NCI-H1694 (cell line): ENCODE results near the gene GRIP1.

Experiments used
- DNase-seq: peaks from one replicate; lab custom pipeline; 2025; lab: John Stamatoyannopoulos, UW

The GRIP1 gene

DNA sequence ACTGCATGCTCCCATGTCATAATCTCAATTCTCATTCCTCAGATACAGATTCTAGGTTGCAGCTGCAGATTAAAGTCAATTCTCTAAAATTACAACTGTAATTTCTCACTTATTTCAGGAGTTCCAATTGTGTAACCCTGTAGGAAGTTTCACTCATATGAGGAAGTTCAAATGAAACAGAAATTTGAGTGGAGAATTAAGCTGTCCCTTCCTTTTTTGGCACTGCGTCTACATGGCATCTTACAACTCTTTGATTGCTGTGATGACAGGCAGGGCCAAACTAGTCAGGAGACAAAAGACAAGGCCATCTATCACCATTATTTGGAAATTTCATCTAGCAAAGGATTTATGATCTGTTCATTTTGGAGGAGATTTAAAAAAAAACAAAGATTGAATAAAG, 13.3 kb upstream of the GRIP1 start:
- no peak for DNase-seq

DNA sequence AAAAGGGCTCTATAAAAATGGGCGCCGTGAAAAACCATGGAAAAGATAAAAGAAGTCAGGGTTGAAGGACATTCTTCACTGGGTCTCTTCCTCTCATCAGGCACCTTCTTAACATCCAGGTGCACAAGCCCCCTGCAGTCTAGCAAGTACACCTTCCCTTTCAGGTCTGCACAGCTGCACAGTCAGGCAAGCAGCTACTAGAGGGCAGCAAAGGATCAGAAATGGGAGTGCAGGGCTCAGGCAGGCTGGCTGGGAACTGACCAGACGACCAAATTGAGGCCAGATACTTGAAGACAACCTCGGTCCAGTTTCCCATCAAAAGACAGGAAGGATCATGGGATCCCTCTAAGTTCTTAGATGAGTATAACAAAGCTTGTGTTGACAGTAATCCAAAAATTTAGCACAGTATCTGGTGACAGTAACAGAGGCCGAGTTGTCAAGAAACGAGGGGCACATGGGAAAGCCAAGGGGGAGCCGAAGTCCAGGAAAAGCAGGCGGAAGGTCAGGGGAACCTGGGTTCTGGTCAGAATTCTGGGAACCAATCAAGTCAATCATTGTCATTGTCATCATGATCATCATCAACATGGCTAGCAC, 10.1 kb upstream of the GRIP1 start:
- DNase-seq = no peak

DNA sequence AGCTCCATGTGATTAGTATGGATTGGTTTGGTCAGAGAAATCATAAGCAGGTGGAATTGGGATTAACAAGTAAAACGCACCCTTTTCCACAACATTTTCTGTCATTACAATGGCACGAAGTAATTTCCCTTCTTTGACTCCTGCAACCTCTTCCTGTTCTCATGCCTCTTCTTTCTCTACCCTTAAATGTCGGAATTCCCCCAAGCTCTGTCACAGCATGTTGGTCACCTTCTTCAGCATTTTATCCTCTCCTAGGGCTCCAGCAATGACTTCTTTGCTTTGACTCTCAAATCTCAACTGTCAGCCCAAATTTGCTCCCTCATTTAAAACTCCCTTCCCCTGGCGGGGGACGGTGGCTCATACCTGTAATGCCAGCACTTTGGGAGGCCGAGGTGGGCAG, 5.3 kb upstream of the GRIP1 start:
- DNase-seq = no peak

DNA sequence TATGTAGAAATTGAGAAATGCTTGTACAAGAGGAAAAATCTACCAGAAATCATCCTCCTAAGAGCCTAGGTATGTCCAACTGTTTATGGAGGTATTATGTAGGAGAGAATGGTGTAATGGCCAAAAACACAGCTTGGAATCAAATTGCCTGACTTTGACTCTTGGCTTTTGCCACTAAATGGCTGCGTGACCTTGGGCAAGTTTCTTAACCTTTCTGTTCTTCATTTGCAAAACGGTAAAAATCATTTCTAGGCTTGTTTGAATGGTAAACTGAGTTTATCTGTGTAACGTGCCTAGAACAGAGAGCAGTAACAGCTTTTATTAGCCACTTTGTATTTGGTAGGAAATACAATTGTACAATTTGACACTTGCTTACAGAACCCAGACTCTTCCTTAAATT, 4.9 kb upstream of the GRIP1 start:
- DNase-seq = no peak

DNA sequence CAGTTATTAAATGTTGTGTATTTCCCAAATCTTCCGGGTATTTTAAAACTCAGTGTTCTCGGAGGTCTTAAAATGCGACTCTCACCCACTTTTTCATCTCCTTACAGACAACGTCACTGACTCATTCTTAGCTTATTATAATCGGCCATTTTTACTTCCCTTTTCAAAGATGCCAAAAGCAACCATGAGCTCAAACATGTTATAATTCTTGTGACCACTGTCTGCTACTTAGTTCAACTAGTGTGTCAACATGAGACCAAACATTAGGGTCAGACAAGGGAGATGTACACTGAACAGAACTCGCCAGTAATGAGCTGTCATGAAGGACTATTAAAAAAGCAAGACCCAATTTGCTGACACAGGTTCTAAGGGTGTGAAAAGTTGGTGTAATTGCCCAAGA, 4.2 kb upstream of the GRIP1 start:
- no peak for DNase-seq

DNA sequence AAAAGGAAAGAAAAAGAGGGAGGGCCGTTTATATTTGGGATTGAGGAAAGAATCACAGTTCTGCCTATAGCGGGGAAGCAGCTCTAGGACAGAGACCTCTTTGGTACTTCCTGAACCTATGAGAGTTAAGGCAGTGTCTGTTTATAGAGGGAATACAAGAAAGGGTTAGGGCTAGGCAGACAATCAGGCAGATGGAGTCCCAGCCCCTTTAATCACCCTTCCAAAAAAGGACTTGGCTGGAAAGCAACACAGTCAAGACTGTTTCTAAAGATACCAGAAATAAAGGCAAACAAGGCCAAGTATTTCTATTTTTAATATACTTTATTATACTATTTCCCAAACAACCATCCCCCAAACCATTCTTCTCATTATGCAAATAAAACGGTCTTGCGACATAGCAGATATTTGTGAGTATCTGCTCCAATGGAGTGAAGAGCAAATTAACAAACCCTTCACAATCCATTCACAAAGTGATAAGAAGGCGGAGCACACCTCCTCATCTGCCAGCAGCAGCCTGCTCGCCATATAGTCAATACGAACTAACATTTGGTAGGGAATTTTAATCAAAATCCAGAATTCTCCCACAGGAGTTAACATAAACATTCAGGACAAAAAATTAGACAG, 697 bp upstream of the GRIP1 start:
- DNase-seq = no peak

DNA sequence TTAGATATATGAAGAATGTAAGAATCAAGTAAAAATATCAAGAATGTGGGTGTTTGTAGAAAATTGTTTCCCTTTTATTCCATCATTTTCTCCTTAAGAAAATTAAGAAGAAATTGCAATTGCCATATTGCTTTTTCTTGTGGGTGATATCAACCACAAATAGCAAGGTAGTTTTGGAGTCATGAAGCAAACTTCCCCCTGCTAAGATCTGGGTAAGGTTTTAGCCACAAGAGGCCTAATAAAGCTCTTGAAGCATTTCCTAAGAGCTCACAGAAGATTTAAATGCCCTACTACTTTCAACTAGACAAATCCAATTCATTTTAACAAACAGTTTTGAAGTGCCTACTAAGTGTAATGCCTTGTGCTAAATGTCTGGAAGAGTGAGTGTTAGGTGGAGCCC, 2.6 kb downstream of the GRIP1 start:
- no peak for DNase-seq

DNA sequence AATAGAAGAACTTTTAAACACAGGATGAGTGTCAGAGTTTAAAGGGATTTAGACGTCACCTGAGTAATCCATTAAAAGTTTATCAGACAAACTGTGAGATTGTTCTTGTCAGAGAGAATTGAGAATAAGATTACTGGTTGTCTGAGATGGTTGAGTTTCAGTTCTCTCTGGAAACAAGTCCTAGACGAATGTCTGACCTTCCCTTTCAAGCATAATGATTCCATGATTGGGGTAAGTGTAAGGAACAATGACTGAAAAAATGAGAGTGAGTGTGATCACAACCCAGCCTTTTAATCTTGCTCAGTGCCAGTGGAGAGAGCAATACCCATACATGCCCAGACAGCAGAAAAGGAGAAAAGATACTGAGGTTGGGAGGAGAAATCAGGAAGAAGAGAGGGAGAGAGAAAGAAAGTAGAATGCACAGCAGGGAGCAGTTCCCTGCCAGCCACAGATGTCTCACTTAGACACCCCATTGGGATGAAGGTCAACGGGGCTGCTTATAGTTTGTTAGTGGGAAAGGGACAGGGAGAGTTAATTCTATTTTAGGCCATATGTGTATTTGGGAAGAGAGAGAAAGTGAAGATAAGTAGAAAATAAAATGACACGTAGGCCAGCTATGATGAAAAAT, 4.3 kb downstream of the GRIP1 start:
- no peak for DNase-seq

DNA sequence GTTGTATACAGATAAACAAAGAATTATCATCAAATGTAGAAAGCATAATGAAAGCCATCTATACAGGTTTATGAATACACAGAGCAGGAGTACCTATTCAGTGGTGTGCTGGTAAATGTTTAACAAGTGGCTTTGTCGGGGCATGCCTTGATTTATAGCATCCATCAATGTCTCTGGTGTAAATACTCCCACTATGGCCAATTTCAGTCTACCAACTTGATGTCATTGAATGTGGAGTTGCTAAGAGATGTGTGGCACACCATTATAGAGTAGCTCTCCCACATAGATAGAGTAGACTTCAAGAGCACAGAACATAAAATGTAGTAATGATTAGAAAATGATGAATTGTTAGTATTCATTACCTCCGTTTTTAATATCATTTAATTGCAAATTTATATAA, 9.3 kb downstream of the GRIP1 start:
- DNase-seq = no peak

DNA sequence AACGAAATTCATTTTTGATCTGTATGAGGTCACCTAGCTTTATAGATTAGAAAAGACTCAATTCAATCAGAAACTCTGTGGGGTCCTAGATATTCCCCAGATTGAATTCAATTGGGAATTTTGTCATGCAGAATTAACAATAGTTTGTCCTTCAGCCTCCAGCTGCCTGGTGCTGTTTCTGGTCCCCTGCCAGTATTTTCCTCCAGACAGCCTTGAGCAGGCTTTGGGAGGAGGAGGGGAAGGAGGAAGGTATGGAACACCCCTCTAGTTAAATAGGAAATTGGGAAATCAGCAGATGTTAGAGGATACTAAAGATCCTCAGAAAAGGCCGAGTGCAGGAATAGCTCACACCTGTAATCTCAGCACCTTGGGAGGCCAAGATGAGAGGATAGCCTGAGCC, 10.6 kb downstream of the GRIP1 start:
- DNase-seq = no peak

DNA sequence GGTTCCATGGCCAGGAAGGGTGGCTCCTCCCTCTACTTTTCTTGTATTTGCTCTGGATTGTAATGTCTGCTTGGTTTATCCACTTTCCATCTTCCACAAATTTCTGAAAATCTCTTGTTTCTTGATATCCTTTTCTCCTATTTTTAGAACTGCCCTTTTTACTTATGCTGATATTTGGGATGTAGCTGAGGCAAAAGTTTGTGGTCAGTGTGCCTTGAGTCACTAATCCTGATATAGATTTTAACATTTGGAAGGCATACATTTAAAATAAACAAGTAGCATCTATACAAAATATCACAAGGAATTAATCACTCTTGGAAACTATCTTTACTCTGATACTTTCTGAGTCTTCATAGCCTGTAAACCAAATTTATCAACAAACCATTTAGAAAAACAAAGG, 11.0 kb downstream of the GRIP1 start:
- no peak for DNase-seq

DNA sequence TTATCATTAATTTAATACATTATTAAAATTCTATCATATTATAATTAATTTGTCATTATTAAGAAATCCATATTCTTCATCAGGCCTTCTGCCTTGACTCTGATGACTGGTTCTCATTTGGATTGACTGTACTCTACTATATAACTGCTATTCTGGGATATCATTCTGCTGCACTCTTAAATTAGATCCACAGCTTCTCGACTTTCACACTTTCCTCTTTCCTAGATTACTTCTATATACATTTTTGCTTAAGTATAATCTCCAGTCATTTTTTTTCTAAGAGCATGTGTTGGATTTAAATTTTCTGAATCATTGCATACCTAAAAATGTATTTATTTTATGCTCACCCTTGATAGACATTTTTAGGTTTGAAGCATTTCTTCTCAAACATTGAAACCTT, 12.4 kb downstream of the GRIP1 start:
- DNase-seq = no peak

DNA sequence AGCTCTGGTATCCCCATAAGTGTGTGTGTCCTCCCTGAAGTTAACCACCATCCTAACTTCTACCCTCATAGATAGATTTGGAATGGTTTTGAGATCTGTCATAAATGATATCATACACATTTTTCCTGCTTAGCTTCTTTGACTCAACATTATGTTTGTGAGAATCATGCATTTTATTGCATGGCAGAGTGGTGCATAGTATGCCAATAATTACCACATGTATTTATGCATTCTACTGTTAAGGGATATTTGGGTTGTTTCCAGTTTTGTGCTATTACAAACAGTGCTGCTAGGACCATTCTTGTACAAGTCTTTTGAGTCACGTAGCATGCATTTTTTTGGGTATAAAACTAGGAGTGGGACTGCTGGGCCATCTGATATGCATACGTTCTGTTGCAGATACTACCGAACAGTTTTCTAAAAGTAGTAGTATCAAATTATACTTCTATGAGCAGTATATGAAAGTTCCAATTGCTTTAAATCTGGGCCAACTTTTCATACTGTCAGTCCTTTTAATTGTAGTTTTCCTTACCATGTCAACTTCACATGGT, 13.4 kb downstream of the GRIP1 start:
- no peak for DNase-seq

DNA sequence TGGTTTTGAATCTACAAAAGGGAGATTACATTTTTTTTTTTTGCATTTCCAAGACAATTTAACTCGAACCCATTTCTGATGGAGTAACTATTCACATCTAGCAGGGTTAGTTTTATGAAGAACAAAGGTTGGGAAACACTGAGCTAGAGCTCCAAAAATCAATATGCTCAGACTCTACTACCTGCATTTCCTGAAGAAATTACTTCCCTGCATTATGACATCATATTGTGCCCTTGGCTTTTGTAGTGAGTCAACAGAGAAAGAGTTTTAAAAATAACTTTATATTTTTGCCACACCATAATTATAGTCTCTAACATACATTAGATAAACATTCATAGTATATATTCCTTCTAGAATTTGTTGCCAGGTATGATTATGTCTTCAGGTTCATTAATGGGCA, 14.8 kb downstream of the GRIP1 start:
- no peak for DNase-seq

DNA sequence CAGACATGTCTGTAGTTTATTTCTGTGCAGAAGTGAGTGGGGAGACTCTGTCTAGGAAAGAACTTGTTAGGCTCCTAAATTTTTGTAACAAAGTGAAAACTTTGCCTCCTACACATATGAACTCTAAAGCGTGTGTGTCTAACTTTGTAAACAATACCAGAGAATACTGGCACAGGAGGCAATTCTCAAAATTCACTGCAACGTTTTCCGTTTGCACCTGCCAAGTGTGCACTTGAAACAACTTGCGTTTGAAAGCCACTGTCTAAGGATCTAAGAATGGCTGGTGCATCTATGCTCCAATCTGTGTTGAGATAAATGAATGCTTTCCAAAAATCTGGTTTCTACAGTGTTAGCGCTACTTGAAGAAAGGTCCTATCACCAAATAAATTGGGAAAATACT, 15.3 kb downstream of the GRIP1 start:
- no peak for DNase-seq

DNA sequence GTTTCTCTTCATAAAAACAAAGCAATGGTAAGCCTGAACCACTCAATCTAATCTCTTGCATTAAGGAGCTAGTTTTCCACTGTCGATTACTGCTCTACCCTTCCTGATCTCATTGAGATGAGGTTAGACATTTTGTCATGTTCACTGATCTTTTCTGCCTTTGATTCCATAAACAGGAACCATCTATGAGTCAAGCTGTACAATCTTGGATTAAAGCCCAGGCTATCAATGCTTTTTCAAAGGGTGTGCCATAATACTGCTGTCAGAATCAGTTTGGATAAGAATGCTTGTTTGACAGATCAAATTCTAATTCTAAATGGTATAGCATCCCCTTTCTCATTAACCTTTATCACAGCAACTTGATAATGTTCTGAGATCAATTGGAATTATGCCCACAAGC, 16.1 kb downstream of the GRIP1 start:
- DNase-seq = peak; percentile 47

DNA sequence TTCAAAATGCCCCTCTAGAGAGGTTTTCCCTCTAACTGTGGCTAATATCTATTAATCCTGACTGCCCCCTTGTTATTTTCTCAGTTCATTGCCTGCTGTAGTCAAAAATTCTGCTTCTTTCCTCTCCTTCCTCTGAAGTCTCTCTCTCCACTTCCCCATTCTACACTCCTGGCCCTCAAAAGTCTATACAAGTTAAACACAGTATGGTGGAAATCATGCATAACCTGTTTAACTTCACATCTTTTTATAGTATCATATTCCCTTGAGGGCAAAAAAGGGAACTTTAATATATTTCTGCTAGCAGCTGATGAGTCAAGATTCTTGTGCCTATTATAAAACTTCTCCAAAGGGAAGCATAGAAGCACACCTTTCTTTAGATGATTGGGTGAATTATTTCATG, 16.7 kb downstream of the GRIP1 start:
- no peak for DNase-seq

DNA sequence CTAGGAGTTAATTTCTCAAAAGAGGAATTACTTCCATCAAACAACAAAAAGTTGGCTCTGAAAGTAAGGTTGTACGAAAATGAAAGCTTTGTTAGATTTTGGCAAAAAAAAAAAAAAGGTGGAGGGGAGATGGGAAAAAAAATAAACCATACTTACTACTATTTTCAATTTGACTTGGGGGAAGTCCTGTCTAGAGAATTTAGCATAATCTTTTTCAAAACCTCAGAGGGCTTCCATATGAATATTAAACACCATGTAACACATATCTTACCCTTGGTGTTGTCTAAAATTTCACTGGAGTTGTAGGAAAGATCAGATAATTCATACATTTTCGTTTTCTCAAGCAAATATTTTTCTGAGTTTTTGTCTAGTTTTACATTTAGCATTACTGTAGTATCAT, 17.5 kb downstream of the GRIP1 start:
- no peak for DNase-seq

DNA sequence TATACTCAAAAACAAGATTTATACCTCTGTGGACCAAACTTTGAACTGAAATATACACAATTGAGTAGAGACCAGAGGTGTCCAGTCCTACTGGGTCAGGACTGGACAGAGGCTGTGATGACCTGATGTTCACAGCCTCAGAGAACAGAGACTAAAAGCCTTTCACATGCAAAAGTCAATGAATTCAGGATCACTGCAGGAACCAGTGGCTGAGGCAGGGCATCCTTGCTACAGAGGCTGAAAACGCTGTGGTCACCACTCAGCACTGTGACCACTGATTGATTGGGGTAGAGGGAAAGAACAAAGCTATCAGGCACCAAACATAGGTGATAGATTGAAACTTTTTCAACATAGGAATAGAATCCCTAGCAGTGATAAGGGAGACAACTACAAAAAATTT, 25.1 kb downstream of the GRIP1 start:
- no peak for DNase-seq

DNA sequence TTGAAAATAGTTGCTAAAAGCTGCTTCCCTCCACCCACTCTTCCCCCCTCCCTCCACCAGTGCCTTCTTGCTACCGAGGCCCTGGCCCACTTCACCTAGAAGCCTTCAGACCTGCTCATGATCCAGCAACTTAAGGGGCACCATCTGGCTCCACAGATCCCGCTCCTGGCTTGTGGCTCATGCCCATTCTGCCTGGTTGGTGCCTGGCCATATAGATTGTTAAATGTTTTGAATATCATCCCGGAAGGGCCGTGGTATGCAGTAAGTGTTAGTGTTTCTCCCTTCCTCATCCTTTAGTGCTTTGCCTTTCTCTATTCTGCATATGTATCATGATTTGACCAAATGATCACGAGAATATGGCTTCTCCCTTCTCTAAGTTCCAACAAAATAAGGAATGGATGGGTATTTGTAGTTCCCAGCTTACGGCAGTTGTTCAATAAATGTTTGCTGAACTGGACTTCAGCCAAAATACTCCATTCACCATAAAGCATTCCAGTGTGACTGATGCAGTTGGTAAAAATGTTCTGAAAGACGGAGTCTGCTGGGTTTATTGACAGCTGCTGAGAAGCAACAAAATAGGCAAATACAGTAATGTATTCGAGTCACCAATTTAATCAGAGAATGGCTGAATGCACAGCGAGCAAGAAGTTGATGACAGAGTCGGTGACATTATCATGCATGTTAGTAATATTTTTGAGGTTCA, 30.7 kb downstream of the GRIP1 start:
- DNase-seq = no peak

DNA sequence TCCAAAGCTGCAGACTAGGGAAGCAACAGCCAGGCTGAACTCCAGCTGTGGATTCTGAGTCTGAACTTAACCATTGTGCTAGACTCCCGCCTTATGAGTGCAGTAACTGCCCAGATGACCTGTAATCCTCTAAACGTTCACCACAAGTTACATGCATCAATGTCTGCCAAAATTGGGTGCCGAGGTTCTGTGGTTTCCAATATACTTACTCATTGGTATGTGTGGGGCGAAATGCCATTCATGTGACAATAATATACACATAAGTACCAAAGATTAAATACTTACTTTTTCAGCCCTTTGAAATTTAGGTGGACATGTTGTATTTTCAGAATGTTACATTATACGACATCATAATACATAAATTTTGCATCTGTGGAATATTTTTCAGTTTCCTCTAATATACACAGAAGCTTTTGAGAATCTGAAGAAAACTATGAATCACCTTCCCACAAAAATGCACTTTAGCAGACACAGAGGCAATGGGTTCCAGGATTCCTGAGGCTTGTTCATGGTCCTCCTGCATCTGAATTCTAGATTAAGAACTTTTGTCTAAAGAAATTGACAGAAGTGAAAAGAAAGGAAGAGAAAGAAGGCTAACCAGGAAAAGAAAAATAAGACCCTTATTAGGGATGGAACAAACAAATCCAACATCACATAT, 31.7 kb downstream of the GRIP1 start:
- DNase-seq = no peak

DNA sequence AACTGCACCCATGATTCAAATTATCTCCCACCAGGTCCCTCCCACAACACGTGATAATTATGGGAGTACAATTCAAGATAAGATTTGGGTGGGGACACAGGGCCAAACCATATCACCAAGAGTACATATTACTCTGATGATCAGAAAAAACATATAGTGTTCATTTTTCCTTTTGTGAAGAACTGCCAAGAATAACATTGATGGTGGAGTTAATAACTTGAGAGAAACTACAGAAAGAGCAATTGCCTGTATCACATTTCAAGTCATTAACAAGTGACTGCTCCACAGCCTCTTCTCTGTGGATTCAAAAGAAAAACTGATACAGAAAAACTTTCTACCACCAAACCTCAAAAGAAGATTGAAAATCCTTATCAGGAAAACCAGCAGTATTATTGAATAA, 34.7 kb downstream of the GRIP1 start:
- DNase-seq = no peak
